K562 (cell line): Measurements from ENCODE around the gene RAI2. TPM values are rescaled to one million over a fixed set of nuclear protein-coding genes. Genes with fewer than 3 reads are reported as not detected.
A peak's percentile ranks its signal among the peaks of the same experiment; 100 is the strongest.

ENCODE experiments used
- ATAC-seq: fragments of 200-7000 bp; cut with Tn5 transposase; 3 replicates; pipeline ENCODE4 v1.9.1; 2020; ENCODE audit warnings: moderate library complexity
- BruUV-seq: library from RNA; stranded (reverse); fragments of 400-500 nt; replicated peaks from 2 replicates; lab custom pipeline; 2021; lab: Mats Ljungman, UMichigan
- CTCF ChIA-PET: fragments of 300-600 bp; formaldehyde crosslinking; extraction: SDS; loops from one replicate; lab custom pipeline; 2021; ENCODE audit warnings: low intra/inter-chr PET ratio; lab: Yijun Ruan, JAX
- POLR2A ChIA-PET: fragments of 300-600, 350-650 bp; sonication (Branson Sonifier 250); formaldehyde crosslinking; extraction: SDS; loops from one replicate; lab custom pipeline; 2021; ENCODE audit warnings: antibody characterized with exemption, inconsistent platforms; lab: Yijun Ruan, JAX
- DNase-seq, 4 experiments: peaks; one replicate each; pipeline versions ENCODE4 v3.0.0 to v3.0.0-alpha.2; 2011 to 2018; ENCODE audit warnings: low spot score in 3 of 4, mixed read lengths in 3 of 4; ENCODE audit errors: extremely low read depth in 1 of 4
- FAIRE-seq: peaks from 2 replicates; lab custom pipeline; 2011; peaks lifted over from hg19 to GRCh38; lab: Jason Lieb, UNC
- H2AFZ ChIP-seq: 2 replicates; pipeline ENCODE4 v1.6.0; 2011; ENCODE audit warnings: low read depth, low read length, control low read depth, inconsistent platforms
- H3K27ac ChIP-seq: fragments of 200-600 bp; 3 replicates; pipeline ENCODE4 v1.8.0; 2011; ENCODE audit warnings: low read depth, mild to moderate bottlenecking, control low read depth, inconsistent platforms, low read length, moderate library complexity, mixed read lengths; ENCODE audit errors: extremely low read depth
- H3K27me3 ChIP-seq, 2 experiments: fragments of 300-600 bp in 1 of 2; 2 replicates in 1 of 2; 3 replicates in 1 of 2; pipeline versions ENCODE4 v1.6.0 to v1.8.0; 2011; ENCODE audit warnings: inconsistent platforms in 2 of 2, low read length in 2 of 2, mild to moderate bottlenecking in 1 of 2, mixed read lengths in 1 of 2, moderate library complexity in 1 of 2; ENCODE audit not compliant: control insufficient read depth in 2 of 2, insufficient read depth in 2 of 2
- H3K36me3 ChIP-seq: fragments of 300-600 bp; 3 replicates; pipeline ENCODE4 v1.8.0; 2011; ENCODE audit warnings: mild to moderate bottlenecking, low read length, inconsistent platforms; ENCODE audit not compliant: control insufficient read depth, insufficient read depth
- H3K4me1 ChIP-seq, 2 experiments: fragments of 200-600 bp in 1 of 2; replicated peaks in 1 of 2; 2 replicates in 1 of 2; 3 replicates in 1 of 2; pipeline versions ENCODE4 v1.5.1 to v1.8.0; 2011; ENCODE audit warnings: inconsistent platforms in 2 of 2, low read length in 2 of 2, mild to moderate bottlenecking in 1 of 2, mixed read lengths in 1 of 2, moderate library complexity in 1 of 2; ENCODE audit not compliant: control insufficient read depth in 2 of 2, insufficient read depth in 2 of 2
- H3K4me2 ChIP-seq: 2 replicates; pipeline ENCODE4 v1.6.1; 2011; ENCODE audit warnings: low read length, control low read depth, inconsistent platforms, mixed read lengths; ENCODE audit not compliant: insufficient read depth
- H3K4me3 ChIP-seq: fragments of 200-600 bp; sonication (generic), shearing (Covaris generic); 2 replicates; pipeline ENCODE4 v1.5.1; 2016; ENCODE audit warnings: control low read depth, inconsistent platforms
- H3K79me2 ChIP-seq: fragments of 200-600 bp; 3 replicates; pipeline ENCODE4 v1.8.0; 2011; ENCODE audit warnings: low read length, inconsistent platforms; ENCODE audit not compliant: control insufficient read depth, insufficient read depth
- H3K9ac ChIP-seq, 2 experiments: 2 replicates each; pipeline versions ENCODE4 v1.6.0 to v1.6.1; 2011; ENCODE audit warnings: low read depth in 2 of 2, low read length in 2 of 2, control low read depth in 1 of 2, inconsistent platforms in 1 of 2, mild to moderate bottlenecking in 1 of 2, mixed read lengths in 1 of 2; ENCODE audit not compliant: insufficient read depth in 1 of 2
- H3K9me1 ChIP-seq: one replicate; pipeline ENCODE4 v1.6.0; 2011; ENCODE audit warnings: inconsistent platforms, mild to moderate bottlenecking, low read length, moderate library complexity; ENCODE audit not compliant: control insufficient read depth, insufficient read depth
- H3K9me3 ChIP-seq: replicated peaks from 2 replicates; pipeline ENCODE4 v1.5.1; 2011; ENCODE audit warnings: low read depth, low read length, inconsistent platforms; ENCODE audit not compliant: control insufficient read depth, insufficient read depth
- H4K20me1 ChIP-seq: replicated peaks from 2 replicates; pipeline ENCODE4 v1.6.1; 2011; ENCODE audit warnings: low read length, inconsistent platforms, mixed read lengths; ENCODE audit not compliant: control insufficient read depth, insufficient read depth
- ARID4B ChIP-seq: sonication (generic); formaldehyde crosslinking; IDR thresholded peaks from 2 replicates; pipeline ENCODE4 v1.8.0; 2022; ENCODE audit warnings: mild to moderate bottlenecking, missing genetic modification reagents
- BCL6 ChIP-seq: fragments of 250-450 bp; sonication (Bioruptor Pico); IDR thresholded peaks from 2 replicates; pipeline ENCODE4 v1.4.0; 2020
- FOXM1 ChIP-seq, 2 experiments: fragments of 450-650 bp in 1 of 2; sonication (generic) in 1 of 2; formaldehyde crosslinking in 1 of 2; IDR thresholded peaks; 2 replicates each; pipeline versions ENCODE4 v1.6.1 to v1.9.0; 2017 to 2022; ENCODE audit warnings: low read depth in 2 of 2, mild to moderate bottlenecking in 2 of 2, missing genetic modification reagents in 1 of 2, moderate library complexity in 1 of 2
- FOXO4 ChIP-seq: fragments of 450-650 bp; formaldehyde crosslinking; IDR thresholded peaks from 2 replicates; pipeline ENCODE4 v1.4.0; 2020; ENCODE audit warnings: mild to moderate bottlenecking, moderate library complexity
- IRF9 ChIP-seq: fragments of 450-650 bp; IDR thresholded peaks from 2 replicates; pipeline ENCODE4 v1.6.1; 2016; ENCODE audit warnings: missing biosample characterization, missing genetic modification characterization
- JUND ChIP-seq, 2 experiments: IDR thresholded peaks; 2 replicates in 1 of 2; 3 replicates in 1 of 2; pipeline ENCODE4 v1.6.1; 2011; ENCODE audit warnings: borderline replicate concordance in 2 of 2, low read depth in 2 of 2, low read length in 2 of 2, improper control_type of control experiment in 1 of 2, missing biosample characterization in 1 of 2, missing genetic modification characterization in 1 of 2, missing genetic modification reagents in 1 of 2
- MBD2 ChIP-seq: sonication (generic); IDR thresholded peaks from 2 replicates; pipeline ENCODE4 v1.6.1; 2016; ENCODE audit warnings: low read depth, borderline replicate concordance
- POLR2AphosphoS5 ChIP-seq: IDR thresholded peaks from 2 replicates; pipeline ENCODE4 v1.6.1; 2011; ENCODE audit warnings: mild to moderate bottlenecking, low read depth, low read length, moderate library complexity; ENCODE audit not compliant: control insufficient read depth, insufficient read depth
- SRSF9 ChIP-seq: fragments of 200-400 bp; formaldehyde crosslinking; IDR thresholded peaks from 2 replicates; pipeline ENCODE4 v1.6.1; 2017; ENCODE audit warnings: low read depth, low read length, borderline replicate concordance
- TFAP4 ChIP-seq: sonication (generic); formaldehyde crosslinking; IDR thresholded peaks from 2 replicates; pipeline ENCODE4 v1.8.0; 2022; ENCODE audit warnings: missing genetic modification reagents, mild to moderate bottlenecking, moderate library complexity, borderline replicate concordance
- ZNF165 ChIP-seq: fragments of 250-450 bp; sonication (Bioruptor Pico); IDR thresholded peaks from 2 replicates; pipeline ENCODE4 v1.4.0; 2020; ENCODE audit warnings: borderline replicate concordance
- ZNF175 ChIP-seq: fragments of 200-800 bp; sonication (Bioruptor generic); IDR thresholded peaks from 2 replicates; pipeline ENCODE4 v1.6.1; 2016; ENCODE audit warnings: low read depth, mild to moderate bottlenecking, missing genetic modification characterization, missing compliant biosample characterization
- ZNF717 ChIP-seq: fragments of 250-450 bp; sonication (Bioruptor Pico); IDR thresholded peaks from 2 replicates; pipeline ENCODE4 v1.5.0; 2021
- WGBS: fragments of 100-300 bp; shearing (Covaris generic); methylation state at CpG from one replicate; pipeline ENCODE4 v1.1.6; 2016; ENCODE audit warnings: low coverage, mixed read lengths; ENCODE audit not compliant: insufficient coverage; ENCODE audit errors: missing lambda C conversion rate; 5-methylcytosine and 5-hydroxymethylcytosine counted together
- in situ Hi-C: fragments of 300-500 bp; cut with MboI; formaldehyde crosslinking; loops from 4 replicates; pipeline ENCODE4 v1.15.0; 2018; ENCODE audit warnings: inconsistent platforms, mixed read lengths
- intact Hi-C: fragments of 100-400 bp; cut with micrococcal nuclease; formaldehyde crosslinking; loops from 2 replicates; pipeline ENCODE4 v1.14.2; 2022
- polyA plus RNA-seq, 8 experiments: library from polyadenylated mRNA; depleted of rRNA in 4 of 8; stranded (reverse) in 5 of 8; unstranded in 3 of 8; fragments of >200 nt; fragmentation: Nextera tagmentation in 2 of 8; fragmentation: Illumina TruSeq in 1 of 8; extraction: Ambion mirVana in 2 of 8; extraction: Trizol in 1 of 8; gene quantifications; 2 replicates each; pipeline versions ENCODE4 v1.2.1 to v1.2.3, GENCODE V29; 2011 to 2014; ENCODE audit warnings: inconsistent platforms in 1 of 8, missing spikeins in 1 of 8
- total RNA-seq, 7 experiments: library from RNA; depleted of rRNA in 6 of 7; stranded (reverse); fragments of >200 nt in 6 of 7; fragmentation: Illumina TruSeq in 2 of 7; extraction: Trizol in 2 of 7; gene quantifications; 2 replicates each; pipeline versions ENCODE4 v1.2.1 to v1.2.3, GENCODE V29; 2011 to 2021; ENCODE audit warnings: low replicate concordance in 1 of 7

Gene RAI2
- total and polyA plus RNA-seq, 9 of the 15 experiments (the other 6 are each of a cell fraction or from before 2014, with no cell fraction given): not detected

- in situ Hi-C loops: no loop called here
- POLR2A ChIA-PET: interaction anchor here (0.7 kb wide), 1 partner anchor 12 kb away, joined by 4 read pairs; no protein-coding TSS in a partner anchor
- H2AFZ ChIP-seq: no peak overlapping the region
- H3K9me1 ChIP-seq: no peaks in the 10 kb centered on the region
- H4K20me1 ChIP-seq: no peaks in the 10 kb centered on the region
- H3K4me1 ChIP-seq: no peaks in the 10 kb centered on the region; a peak in 1 of 5 replicates
- no peak overlapping the region for H3K27ac ChIP-seq
- no TSS peak for BruUV-seq
- CTCF ChIA-PET: no interaction called here
- H3K79me2 ChIP-seq: no peaks in the 10 kb centered on the region
- H3K4me3 ChIP-seq: no peak overlapping the region
- H3K27me3 ChIP-seq: no peaks in the 10 kb centered on the region
- no peak overlapping the region for H3K9ac ChIP-seq
- FAIRE-seq (no peak), DNase-seq (peak in 2 of 4 experiments; percentile 5 to 9), ATAC-seq (no peak)
- intact Hi-C loops: no loop called here
- 3% methylated on average over 8 of the region's 8 CpGs for WGBS
- H3K4me2 ChIP-seq: no peak overlapping the region
- H3K9me3 ChIP-seq: no peaks in the 10 kb centered on the region
- no peaks in the 10 kb centered on the region for H3K36me3 ChIP-seq
- TF ChIP-seq SRSF9 (no peak), FOXM1 (IDR thresholded peaks at IDR 0.05; ENCODE audit: low read depth) (no peak), FOXM1 (CRISPR knock-in tag; IDR thresholded peaks at IDR 0.05; ENCODE audit: low read depth) (no peak), IRF9 (no peak), ZNF165 (CRISPR knock-in tag) (no peak), BCL6 (CRISPR knock-in tag) (no peak), TFAP4 (CRISPR knock-in tag) (no peak), ARID4B (CRISPR knock-in tag) (no peak), FOXO4 (CRISPR knock-in tag) (no peak), POLR2AphosphoS5 (no peak), ZNF175 (CRISPR knock-in tag) (no peak), MBD2 (no peak), JUND (IDR thresholded peaks at IDR 0.05; ENCODE audit: borderline replicate concordance, low read depth, low read length) (no peak), JUND (tag; IDR thresholded peaks at IDR 0.05; ENCODE audit: borderline replicate concordance, low read depth, low read length) (no peak), ZNF717 (CRISPR knock-in tag) (no peak)
Measured at GRCh38 chrX:17788956-17789562, 72.0 kb downstream of the RAI2 start.
